ENCODE results near the gene SLC6A18. TPM values are rescaled to one million over a fixed set of nuclear protein-coding genes. Genes with fewer than 3 reads are reported as not detected.

The SLC6A18 gene
- total and polyA plus RNA-seq, 10 of the 15 experiments (the other 5 are each of a cell fraction or from before 2014, with no cell fraction given) = not detected

- H3K9ac ChIP-seq (ENCODE audit: control insufficient read depth, insufficient read depth, low read length) = no peak overlapping the region
- H3K9me3 ChIP-seq (replicated peaks; ENCODE audit: control insufficient read depth, insufficient read depth, low read length) = no peaks in the 10 kb centered on the region
- no peaks in the 10 kb centered on the region for H3K27me3 ChIP-seq (replicated peaks in 1 of 2; ENCODE audit: control insufficient read depth in 2 of 2, insufficient read depth in 2 of 2, low read length in 1 of 2)
- in situ Hi-C loops (cut with MboI) (no loop called here), intact Hi-C loops (cut with micrococcal nuclease; ENCODE audit: unreplicated experiment) (no loop called here)
- no peak for FAIRE-seq
- no peak overlapping the region for H3K27ac ChIP-seq (ENCODE audit: control insufficient read depth, insufficient read depth)
- ChIA-PET SMC1A (ENCODE audit: uncharacterized antibody, unreplicated experiment) (no interaction called here), POLR2A (no interaction called here), RAD21 (ENCODE audit: unreplicated experiment) (interaction anchor here (1.2 kb wide), 1 partner anchor 446 kb away, joined by 5 read pairs; no protein-coding TSS in a partner anchor), CTCF (no interaction called here)
- TF ChIP-seq E4F1 (IDR thresholded peaks at IDR 0.05; ENCODE audit: borderline replicate concordance, partially characterized antibody) (no peak), JUNB (IDR thresholded peaks at IDR 0.05) (no peak), PAX8 (IDR thresholded peaks at IDR 0.05) (no peak), NRF1 (conservative IDR thresholded peaks at IDR 0.05; ENCODE audit: low read depth, low read length) (no peak), TCF12 (IDR thresholded peaks at IDR 0.05; ENCODE audit: low read depth, low read length) (no peak), SPI1 (IDR thresholded peaks at IDR 0.05; ENCODE audit: borderline replicate concordance, insufficient read depth, low read depth, low read length) (no peak), BACH1 (IDR thresholded peaks at IDR 0.05; ENCODE audit: borderline replicate concordance) (no peak), RCOR1 (conservative IDR thresholded peaks at IDR 0.05; ENCODE audit: low read depth, low read length) (no peak), ZSCAN29 (IDR thresholded peaks at IDR 0.05) (no peak), IRF5 (IDR thresholded peaks at IDR 0.05; ENCODE audit: borderline replicate concordance) (no peak), NFXL1 (IDR thresholded peaks at IDR 0.05; ENCODE audit: borderline replicate concordance) (no peak), MLLT1 (IDR thresholded peaks at IDR 0.05) (no peak), ELK1 (IDR thresholded peaks at IDR 0.05; ENCODE audit: low read depth, low read length) (no peak), IKZF2 (IDR thresholded peaks at IDR 0.05) (no peak), TCF3 (IDR thresholded peaks at IDR 0.05; ENCODE audit: borderline replicate concordance, insufficient read depth, low read depth, low read length) (no peak), EZH2 (IDR thresholded peaks at IDR 0.05; ENCODE audit: borderline replicate concordance, control insufficient read depth, low read depth, low read length) (no peak), TAF1 (IDR thresholded peaks at IDR 0.05; ENCODE audit: borderline replicate concordance, low read depth, low read length) (no peak), IRF3 (IDR thresholded peaks at IDR 0.05) (no peak), LARP7 (IDR thresholded peaks at IDR 0.05) (no peak)
- H4K20me1 ChIP-seq (ENCODE audit: control insufficient read depth, insufficient read depth) = no peaks in the 10 kb centered on the region; the same call in 1 of the 2 replicates
- 44% methylated on average over 6 of the region's 6 CpGs for WGBS (ENCODE audit: insufficient coverage, insufficient replicate concordance, low lambda C conversion rate, missing lambda C conversion rate)
- no TSS peak for BruUV-seq (replicated peaks)
- H3K4me3 ChIP-seq = no peak overlapping the region
- H3K4me1 ChIP-seq (ENCODE audit: control insufficient read depth, insufficient read depth, low read length) = no peaks in the 10 kb centered on the region
- H3K79me2 ChIP-seq (ENCODE audit: control insufficient read depth, insufficient read depth, low read length) = no peaks in the 10 kb centered on the region
- H3K4me2 ChIP-seq (ENCODE audit: control insufficient read depth, insufficient read depth) = no peak overlapping the region
- no peak for ATAC-seq
- no peak for DNase-seq (ENCODE audit: low read depth, low spot score)
- no peaks in the 10 kb centered on the region for H3K36me3 ChIP-seq (ENCODE audit: control insufficient read depth in 2 of 2, insufficient read depth in 2 of 2, low read length in 1 of 2)
- H2AFZ ChIP-seq (ENCODE audit: control insufficient read depth, low read depth, low read length) = no peak overlapping the region
Measured at GRCh38 chr5:1207555-1207954, 17.6 kb upstream of the SLC6A18 start.
